GM21360 (cell line): ENCODE data around the gene KRTAP4-7.
"Not testable (repeated sequence)": the region's sequence is repeated elsewhere in the genome, so short reads cannot be mapped to it uniquely, and the experiment has no call there.

Source experiments
- ATAC-seq: cut with Tn5 transposase; IDR thresholded peaks from one replicate; pipeline ENCODE4 v1.9.1; 2021; ENCODE audit warnings: mild to moderate bottlenecking, moderate library complexity; ENCODE audit not compliant: unreplicated experiment

The KRTAP4-7 gene

DNA sequence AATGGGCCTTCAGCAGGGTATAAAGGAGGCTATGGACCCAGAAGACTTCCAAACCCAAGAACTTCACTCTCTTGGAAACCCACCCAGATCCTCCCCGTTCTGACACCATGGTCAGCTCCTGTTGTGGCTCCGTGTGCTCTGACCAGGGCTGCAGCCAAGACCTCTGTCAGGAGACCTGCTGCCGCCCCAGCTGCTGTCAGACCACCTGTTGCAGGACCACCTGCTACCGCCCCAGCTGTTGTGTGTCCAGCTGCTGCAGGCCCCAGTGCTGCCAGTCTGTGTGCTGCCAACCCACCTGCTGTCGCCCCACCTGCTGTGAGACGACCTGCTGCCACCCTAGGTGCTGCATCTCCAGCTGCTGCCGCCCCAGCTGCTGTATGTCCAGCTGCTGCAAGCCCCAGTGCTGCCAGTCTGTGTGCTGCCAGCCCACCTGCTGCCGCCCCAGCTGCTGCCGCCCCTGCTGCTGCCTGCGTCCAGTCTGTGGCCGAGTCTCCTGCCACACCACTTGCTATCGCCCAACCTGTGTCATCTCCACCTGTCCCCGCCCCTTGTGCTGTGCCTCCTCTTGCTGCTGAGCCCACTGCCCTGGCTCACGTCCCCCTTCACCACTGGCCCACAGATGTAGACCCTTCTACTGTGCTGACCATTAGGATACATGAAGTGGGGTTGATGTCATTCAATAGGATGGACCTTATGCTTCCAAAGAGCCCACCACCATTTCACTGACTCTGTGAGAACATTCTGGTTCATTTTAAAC, at the start of gene KRTAP4-7:
Gene KRTAP4-7 (plus strand): TSS at position 51 of the 757 bp plus-strand sequence. CDS start 57 bp downstream, at position 108.
- not testable (repeated sequence) for ATAC-seq

DNA sequence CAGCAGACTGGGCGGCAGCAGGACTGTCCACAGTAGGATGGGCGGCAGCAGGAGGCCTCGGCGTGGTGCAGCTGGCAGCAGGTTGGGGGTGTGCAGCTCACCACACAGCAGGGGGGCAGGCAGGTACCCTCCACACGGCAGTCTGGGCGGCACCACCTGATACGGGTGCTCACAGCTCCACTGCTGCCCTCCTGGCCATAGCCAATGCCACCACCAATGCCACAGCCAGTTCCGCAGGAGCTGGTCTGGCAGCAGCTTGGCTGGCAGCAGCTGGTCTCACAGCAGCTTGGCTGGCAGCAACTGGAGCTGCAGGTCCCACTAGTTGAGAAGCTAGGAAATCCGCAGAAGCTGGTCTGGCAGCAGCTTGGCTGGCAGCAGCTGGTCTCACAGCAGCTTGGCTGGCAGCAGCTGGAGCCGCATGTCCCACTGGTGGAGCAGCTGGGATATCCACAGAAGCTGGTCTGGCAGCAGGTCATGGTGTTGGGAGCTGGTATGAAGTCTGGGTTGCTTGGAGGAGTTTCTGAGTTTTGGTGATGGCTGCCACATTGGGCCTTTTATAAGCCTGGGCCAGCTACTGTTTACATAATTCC, 49.5 kb upstream of the KRTAP4-7 start, which contains the start of gene KRTAP1-3:
Gene KRTAP1-3 (minus strand): TSS at position 529 of the 590 bp plus-strand sequence. CDS start 53 bp downstream, at position 476.
- ATAC-seq, result not testable (repeated sequence)

DNA sequence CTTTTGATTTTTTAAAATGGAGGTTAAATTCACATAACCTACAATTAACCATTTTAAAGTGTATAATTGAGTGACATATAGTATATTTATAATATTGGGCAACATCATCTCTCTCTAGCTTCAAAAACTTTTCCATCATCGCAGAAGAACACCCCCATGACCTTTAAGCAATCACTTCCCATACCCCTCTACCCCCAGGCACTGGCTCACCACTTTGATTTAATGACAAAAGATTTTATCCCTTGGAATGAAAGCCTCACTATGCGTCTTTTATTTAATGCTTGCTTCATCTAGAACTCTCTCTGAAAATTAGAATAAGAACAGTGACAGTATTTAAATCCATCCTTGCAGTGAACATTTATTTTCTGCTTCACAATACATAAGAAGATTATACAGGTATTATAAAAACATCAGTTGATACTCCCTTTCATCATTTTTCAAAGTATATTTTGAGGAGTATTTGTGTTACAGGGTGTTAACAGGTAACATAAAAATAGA, 46.0 kb upstream of the KRTAP4-7 start:
- no peak for ATAC-seq

DNA sequence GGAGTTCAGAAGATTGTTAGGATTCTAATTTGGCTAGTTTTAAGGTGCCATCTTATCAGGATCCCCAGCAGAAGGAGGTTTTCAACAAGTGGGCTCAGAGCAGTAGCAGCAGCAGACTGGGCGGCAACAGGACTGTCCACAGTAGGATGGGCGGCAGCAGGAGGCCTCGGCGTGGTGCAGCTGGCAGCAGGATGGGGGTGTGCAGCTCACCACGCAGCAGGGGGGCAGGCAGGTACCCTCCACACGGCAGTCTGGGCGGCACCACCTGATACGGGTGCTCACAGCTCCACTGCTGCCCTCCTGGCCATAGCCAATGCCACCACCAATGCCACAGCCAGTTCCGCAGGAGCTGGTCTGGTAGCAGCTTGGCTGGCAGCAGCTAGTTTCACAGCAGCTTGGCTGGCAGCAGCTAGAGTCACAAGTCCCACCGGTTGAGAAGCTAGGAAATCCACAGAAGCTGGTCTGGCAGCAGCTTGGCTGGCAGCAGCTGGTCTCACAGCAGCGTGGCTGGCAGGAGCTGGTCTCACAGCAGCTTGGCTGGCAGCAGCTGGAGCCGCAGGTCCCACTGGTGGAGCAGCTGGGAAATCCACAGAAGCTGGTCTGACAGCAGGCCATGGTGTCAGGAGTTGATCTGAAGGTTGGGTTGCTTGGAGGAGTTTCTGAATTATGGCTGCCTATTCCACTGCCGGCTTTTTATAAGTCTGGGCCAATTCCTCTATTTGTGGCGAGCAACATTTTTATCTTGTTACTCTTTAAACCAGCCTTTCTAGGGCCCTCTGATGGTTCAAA, 43.0 kb upstream of the KRTAP4-7 start, which contains the start of gene KRTAP1-1:
Gene KRTAP1-1 (minus strand): TSS at position 668 of the 789 bp plus-strand sequence. CDS start 53 bp downstream, at position 615.
- not testable (repeated sequence) for ATAC-seq

DNA sequence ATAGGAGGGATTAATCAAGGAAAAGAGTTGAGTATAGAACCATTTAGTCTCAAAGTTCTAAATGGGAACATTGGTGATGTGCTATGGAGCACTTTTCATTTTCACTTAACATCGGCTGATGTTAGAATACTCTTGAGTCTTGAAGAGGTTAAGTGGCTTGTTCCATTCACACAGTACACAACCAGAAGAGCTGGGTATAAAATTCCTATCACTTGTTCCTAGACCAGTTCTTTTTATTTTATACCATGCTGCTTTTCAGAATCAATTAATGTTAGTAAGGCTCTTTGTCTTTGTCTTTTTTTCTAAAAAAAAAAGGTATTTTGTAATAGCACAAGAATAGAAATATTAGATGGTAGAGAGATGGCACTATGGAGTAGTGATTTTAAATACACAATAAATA, 41.0 kb upstream of the KRTAP4-7 start:
- no peak for ATAC-seq

DNA sequence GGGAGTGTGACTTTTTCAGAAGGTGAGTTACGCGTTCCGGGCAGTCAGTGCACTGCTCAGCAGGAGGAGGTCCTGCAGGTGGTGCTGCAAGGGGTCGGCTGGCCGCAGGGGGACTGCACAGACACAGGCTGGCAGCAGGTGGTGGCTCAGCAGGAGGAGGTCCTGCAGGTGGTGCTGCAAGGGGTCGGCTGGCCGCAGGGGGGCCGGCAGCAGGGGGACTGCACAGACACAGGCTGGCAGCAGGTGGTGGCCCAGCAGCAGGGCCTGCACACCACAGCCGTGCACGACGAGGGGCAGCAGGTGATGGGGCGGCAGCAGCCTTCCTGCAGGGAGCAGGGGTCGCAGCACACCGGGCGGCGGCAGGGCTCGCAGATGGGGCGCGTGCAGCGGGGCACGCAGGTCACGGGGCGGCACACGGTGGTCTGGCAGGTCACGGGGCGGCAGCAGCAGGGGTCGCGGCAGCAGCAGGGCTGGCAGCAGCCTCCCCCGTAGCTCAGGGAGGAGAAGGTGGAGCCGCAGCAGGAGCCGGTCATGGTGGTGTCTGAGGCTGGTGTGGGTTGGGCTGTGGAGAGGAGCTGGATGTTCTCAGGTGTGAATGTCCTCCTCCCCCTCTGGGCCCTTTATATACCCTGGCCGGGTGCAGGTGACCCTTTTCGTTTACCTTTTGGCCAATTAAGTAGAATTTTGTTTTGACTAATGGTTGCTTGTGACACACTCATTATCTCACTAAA, 37.0 kb upstream of the KRTAP4-7 start, which contains the start of gene KRTAP2-1:
Gene KRTAP2-1 (minus strand): TSS at position 582 of the 731 bp plus-strand sequence. CDS start 49 bp downstream, at position 533.
- not testable (repeated sequence) for ATAC-seq

DNA sequence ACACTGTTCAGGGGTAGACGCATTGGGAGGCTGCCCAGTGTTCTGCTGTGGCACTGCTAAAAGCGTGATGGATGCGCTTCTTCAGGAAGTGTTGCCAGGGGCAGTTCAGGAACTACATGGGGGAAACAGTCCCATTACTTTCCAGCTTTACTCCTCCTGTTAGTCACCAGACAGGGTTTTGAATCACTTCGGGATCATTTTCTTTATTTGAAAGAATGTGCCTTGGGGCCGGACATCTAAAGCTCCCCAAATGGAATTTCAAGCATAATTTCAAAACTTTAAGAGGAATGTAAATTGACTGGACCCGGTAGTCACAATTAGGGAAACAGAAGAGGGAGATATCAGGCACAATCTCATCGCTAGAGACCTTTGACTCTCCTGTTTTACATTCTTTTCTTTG, 35.5 kb upstream of the KRTAP4-7 start:
- ATAC-seq, result no peak

DNA sequence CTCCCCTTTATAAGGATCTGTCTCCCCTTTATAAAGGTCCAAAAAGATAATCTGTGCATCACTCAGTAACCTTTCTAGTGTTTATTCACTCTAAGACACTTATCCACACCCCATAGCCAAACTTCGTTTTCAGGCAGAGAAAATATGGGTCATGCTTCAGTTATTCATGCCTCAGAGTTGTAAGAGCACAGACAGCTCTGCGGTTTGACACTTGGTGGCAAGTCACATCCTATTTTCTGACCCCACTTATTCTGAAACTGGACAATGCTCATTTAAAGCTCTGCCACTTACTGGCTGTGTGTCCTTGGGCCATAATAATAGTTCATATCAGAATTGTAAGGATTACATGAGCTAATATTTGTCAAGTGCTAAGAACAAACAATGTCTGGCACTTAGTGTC, 34.8 kb upstream of the KRTAP4-7 start:
- ATAC-seq, result no peak

DNA sequence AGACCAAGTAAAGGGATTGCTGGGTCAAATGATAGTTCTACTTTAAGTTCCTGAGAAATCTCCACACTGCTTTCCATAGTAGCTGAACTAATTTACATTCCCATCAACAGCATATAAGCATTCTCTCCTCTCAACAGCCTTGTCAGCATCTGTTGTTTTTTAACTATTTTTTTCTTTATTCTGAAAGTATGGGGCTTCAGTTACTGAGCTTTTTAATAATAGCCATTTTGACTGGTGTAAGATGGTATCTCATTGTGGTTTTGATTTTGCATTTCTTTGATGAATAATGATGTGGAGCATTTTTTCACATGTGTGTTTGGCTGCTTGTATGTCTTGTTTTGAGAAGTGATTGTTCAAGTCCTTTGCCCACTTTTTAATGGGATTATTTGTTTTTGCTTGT, 31.4 kb upstream of the KRTAP4-7 start:
- no peak for ATAC-seq

DNA sequence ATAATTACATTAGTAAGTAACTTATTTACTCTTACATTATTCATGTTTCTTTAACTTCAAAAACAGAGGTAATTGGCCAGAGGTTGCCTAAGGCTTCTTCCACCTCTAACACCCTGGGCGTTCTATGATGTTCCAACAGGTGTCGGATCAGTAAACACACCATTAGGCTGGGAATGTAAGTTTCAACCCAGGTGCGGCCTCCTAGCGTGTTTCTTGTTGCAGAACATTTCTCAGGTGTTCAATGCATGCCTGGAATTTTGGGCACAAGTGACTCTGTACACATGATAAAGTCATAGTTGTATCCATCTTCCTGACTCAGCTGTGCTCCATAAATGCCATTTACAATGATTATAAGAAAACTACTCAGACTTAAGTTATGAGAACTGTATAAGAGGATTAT, 29.9 kb upstream of the KRTAP4-7 start:
- ATAC-seq, result no peak

DNA sequence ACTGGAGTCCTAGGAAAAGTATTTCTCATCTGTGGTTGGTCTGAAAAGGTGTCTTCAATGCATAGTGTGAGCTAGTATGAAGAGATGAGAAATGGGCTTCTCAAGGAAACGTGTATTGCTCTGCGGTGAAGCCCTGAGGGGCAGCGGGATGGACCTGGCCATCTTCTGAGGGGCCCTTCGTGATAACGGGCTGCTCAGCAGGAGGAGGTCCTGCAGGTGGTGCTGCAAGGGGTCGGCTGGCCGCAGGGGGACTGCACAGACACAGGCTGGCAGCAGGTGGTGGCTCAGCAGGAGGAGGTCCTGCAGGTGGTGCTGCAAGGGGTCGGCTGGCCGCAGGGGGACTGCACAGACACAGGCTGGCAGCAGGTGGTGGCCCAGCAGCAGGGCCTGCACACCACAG, 29.4 kb upstream of the KRTAP4-7 start:
- ATAC-seq, result not testable (repeated sequence)

DNA sequence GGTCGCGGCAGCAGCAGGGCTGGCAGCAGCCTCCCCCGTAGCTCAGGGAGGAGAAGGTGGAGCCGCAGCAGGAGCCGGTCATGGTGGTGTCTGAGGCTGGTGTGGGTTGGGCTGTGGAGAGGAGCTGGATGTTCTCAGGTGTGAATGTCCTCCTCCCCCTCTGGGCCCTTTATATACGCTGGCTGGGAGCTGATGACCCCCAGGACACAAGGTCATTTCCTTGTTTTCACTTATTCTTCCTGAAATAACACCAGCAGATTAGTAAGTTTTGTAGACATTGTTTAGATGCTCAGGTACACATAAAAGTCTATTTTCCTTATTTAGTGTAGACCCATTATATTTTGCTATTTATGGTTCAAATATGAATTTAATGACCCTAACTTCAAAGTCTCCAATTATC, 28.8 kb upstream of the KRTAP4-7 start, which contains the start of gene KRTAP2-2:
Gene KRTAP2-2 (minus strand): TSS at position 101 of the 400 bp plus-strand sequence. CDS start 19 bp downstream, at position 82.
- not testable (repeated sequence) for ATAC-seq

DNA sequence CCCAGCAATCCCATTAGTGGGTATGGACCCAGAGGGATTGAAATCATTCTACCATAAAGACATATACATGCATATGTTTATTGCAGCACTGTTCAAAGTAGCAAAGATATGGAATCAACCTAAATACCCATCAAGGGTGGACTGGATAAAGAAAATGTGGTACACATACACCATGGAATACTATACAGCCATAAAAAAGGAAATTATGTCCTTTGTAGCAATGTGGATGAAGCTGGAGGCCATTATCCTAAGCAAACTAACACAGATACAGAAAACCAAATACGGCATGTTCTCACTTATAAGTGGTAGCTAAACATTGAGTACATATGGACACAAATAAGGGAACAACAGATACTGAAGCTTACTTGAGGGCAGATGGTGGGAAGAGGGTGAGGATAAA, 26.4 kb upstream of the KRTAP4-7 start:
- ATAC-seq, result no peak

DNA sequence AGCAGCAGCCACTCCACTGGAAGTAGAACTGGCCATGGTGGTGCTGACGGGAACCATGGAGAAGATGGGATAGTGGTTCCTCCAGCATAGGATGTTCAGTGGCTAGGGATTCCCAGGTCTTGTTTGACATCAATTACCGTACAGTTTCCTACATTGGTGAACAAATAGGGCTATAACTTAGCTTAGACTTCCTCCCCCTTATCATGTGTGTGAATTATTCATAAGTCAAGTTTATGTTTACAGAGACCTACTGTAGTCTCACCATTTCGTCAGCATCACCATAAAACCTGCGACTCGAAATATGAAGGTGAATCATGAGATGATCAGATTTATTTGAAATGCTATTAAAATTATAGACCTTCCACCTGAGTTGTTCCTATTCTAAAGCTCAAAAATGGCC, 25.2 kb upstream of the KRTAP4-7 start:
- ATAC-seq, result no peak

DNA sequence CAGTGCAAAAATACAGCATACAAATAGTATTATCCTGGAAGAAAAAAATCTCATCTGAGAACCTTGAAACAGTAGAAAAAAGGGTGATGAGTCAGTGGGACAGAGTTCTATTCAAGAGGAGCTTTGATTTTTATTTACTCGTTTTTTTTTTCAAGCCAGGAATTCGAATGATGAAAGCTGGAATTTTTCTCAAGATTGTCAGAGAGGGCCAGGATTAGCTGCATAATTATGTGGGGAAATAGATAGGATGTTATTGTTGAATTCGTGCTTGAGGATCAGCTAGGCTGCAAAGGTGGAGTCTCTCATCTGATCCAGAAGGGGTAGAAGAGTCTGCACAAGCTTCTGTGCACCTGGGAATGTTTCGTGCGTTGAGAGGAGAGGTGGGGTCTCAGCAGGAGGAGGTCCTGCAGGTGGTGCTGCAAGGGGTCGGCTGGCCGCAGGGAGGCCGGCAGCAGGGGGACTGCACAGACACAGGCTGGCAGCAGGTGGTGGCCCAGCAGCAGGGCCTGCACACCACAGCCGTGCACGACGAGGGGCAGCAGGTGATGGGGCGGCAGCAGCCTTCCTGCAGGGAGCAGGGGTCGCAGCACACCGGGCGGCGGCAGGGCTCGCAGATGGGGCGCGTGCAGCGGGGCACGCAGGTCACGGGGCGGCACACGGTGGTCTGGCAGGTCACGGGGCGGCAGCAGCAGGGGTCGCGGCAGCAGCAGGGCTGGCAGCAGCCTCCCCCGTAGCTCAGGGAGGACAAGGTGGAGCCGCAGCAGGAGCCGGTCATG, 24.5 kb upstream of the KRTAP4-7 start:
- not testable (repeated sequence) for ATAC-seq

DNA sequence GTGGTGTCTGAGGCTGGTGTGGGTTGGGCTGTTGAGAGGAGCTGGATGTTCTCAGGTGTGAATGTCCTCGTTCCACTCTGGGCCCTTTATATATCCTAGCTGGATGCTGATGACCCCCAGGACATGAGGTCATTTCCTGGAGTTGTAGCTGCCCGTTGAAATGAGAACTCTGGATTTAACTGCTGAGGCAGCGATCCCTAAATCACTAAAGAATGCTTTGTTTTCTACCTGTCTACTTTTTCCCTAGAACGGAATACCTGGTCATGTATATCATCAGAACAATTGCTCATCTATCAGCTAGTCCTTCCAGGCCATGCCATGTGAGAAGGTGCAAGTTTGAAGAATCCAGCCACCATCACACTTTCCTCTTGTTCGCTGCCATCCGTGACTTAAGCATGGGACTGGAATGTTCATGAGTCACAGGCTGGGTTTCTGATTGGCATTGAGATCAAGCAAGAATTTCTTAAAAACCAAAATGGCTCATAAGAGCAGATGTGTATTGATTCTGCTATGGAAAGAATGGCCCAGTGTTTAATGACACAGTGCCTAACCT, 23.8 kb upstream of the KRTAP4-7 start, which contains the start of gene KRTAP2-3:
Gene KRTAP2-3 (minus strand): TSS at position 63 of the 553 bp plus-strand sequence. CDS start 64 bp downstream, outside the sequence.
- no peak for ATAC-seq

DNA sequence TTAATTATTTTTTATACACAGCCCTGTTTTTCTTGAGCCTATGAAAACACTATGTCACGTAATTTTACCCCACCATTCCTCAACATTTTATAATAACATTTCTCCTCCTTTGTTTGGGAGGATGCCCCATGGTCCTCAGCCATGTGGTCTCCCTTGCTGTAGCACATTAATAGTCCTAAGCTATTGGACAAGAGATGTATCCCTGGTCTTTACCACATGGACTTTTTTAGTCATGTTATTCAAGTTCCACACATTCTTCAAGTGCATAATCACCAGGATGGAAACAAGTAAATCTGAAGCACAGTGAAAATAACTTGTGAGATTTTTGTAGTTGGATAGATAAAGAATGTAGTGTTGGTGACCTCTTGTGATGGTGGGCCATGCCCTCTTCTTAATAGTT, 22.0 kb upstream of the KRTAP4-7 start:
- no peak for ATAC-seq

DNA sequence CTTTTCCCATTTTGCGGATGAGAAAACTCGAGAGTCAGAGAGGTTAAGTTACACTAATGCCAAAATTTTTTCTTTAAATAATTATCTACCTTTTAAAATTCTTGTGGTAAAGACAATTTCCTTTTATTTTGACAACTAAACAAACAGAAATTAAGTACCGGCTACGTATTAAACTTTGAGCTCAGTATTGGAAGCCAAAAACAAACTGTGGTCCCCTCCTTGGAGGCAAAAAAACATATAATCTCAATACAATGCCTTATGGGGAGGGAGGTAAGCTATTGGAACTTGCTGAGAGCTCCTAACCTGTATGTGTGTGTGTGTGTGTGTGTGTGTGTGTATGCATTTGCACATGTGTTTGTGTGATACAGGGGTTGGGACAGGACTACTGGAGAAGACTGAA, 20.5 kb upstream of the KRTAP4-7 start:
- ATAC-seq, result no peak

DNA sequence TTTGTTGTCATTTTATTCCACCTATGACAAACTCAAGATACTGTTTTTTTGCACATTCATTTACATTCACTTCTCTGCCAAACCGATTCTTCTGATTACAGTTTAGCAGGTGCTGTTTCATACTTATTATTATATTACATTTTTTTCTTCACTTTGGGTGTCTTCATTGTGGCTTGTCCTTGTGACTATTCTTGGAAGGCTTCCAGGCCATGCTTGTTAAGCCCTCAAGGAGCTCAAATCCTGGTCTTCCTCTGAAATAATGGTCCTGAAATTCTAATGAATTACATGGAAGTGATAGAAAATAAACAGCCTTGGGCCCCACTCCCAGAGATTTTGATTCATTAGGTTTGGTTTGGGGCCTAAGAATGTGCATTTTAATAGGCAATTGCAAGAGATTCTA, 19.6 kb upstream of the KRTAP4-7 start:
- ATAC-seq, result no peak
